Esophagus squamous epithelium (tissue), 4 donors: Measurements from ENCODE around the gene DENND2A.

Experiments used
- CTCF ChIP-seq, 6 experiments: fragments of 450-650 bp in 4 of 6; fragments of 200-600 bp in 2 of 6; sonication (generic) in 2 of 6; IDR thresholded peaks; one replicate each; pipeline ENCODE4 v1.5.1; 2016 to 2019; ENCODE audit warnings: antibody characterized with exemption in 6 of 6, mild to moderate bottlenecking in 4 of 6, moderate library complexity in 4 of 6
- POLR2A ChIP-seq, 4 donors: fragments of 450-650 bp; IDR thresholded peaks; one replicate each; pipeline ENCODE4 v1.6.1; 2017; ENCODE audit warnings: antibody characterized with exemption in 4 of 4, mild to moderate bottlenecking in 4 of 4, moderate library complexity in 3 of 4

- TF ChIP-seq POLR2A (IDR thresholded peaks at IDR 0.05) (no peak), CTCF (IDR thresholded peaks at IDR 0.05) (no peak)
These were observed 2.3 kb downstream of the DENND2A start for GRCh38 chr7:140638173-140638791.
